ENCODE measurements around the gene DCAF16.

Gene DCAF16

DNA sequence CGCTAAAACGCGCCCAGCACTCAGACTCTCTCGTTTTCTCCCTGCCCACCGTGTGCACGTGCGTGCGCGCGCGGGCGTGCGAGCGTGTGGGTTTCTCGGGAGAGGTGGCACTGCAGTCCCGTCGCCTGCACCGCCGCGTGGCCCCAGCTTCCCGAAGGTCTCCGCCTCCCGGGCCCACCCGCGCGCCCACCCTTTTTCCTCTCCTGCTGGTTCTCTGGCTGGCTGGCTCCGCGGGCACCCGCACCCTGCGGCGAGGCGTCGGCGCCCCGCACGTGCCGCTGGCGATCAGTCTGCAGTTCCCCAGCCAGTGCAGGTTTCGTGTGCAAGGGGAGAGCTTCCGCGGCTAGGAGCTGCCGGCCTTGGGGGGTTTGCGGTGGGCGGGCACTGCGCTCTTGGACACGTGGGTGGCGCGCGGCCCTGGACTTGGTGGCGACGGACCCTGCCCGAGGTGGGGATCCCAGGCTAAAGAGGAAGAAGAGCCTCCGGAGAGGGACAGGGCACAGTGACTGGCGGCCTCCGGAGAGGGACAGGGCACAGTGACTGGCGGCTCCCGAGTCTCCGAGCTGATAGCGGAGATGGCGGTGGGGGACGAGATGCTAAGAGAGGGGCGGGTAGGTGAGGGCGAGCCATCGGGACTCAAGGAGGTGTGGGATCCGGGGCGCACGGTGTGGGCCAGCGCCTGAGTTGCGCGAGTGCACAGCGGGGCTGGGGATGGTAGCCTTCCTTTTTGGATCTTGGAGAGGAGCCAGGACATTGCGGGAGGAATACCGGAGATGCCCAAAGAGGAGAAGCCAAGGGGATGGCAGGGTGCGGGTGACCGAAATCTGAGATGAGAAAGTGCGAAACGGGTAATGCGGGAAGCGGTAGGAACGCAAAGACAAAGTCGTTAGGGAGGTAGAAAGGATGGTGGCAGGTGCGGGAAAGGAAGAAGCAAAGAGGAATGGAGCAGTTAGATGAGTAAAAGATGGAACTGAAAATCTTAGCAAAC, 29.0 kb downstream of the DCAF16 start, which contains the start of gene FAM184B:
Gene FAM184B (minus strand): TSS at position 322 of the 988 bp plus-strand sequence. CDS start 322 bp downstream, outside the sequence.
- DNase-seq (ENCODE audit: low read depth), result no peak

DNA sequence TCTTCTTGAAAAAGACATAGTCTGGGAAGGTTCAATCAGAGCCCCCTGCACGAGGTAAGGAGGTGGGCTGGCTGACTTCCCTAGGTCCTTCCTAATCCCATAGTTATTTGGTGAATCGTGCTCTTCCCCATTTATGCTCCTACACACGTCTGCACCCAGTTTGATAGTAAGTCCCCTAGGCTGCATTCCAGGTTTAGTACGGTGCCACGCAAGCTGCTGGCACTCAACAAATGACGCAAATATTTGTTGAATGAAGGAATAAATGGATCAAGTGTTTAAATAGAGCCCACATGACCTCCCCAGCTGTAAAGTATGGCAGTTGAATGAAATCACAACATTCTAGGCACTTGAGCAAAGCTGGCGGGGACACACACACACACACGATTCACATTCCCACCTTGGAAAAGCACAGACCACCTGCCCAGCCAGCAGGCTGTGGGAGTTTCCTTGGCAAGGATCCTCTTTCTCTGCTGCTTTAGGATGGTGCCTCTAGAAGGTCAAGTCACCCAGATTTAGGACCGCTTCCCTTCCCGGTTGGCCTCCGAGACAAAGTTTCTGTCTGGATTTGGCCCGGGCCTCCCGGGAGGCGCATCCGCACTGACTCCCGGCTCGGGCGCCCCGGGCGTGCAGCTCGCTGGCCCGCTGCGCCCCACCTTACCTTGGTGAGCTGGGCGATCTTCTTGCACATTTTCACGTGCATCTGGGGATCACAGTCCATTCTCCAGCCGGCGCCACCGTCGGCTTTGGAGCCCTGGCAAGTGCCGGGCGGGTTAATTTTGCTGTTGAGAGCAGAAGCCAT, 29.9 kb downstream of the DCAF16 start:
- no peak for DNase-seq (ENCODE audit: low read depth)

DNA sequence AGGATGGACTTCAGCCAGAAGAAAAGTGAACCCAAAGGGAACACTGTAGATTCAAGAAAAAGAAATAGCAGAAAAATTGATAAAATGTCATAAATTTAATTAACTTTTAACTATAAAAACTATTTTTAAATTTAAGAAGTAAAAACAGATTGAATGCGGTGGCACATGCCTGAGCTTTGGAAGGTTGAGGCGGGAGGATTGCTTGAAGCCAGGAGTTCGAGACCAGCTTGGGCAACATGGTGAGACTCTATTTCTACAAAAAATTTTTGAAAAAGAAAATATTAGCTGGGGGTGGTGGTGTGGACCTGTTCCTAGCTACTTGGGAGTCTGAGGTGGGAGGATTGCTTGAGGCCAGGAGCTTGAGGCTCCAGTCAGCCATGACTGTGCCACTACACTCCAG, 32.1 kb downstream of the DCAF16 start:
- DNase-seq (ENCODE audit: low read depth), result no peak

DNA sequence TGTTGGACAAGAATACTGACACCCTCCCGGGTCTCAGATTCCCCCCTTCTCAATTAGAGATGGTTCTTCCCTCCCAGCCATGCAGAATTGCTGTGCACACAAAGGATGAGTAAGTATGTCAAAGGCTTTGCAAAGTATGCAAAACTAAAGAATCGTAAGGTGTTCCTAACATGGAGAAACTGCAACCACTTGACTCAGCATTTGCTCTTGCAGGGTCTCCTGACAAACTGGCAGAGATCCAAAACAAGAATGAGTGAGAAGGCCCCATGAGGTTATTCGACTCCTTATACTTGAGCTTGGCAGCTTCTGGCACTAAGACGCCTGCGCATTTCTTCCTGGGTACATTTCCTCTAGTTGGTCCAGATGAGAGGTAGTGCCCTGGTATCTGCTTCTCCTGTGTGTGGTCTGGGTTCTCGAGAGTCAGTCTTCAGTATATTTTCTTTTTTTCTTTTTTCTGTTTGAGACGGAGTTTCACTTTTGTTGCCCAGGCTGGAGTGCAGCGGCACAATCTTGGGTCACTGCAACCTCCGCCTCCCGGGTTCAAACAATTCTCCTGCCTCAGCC, 37.3 kb downstream of the DCAF16 start:
- DNase-seq (ENCODE audit: low read depth), result no peak

DNA sequence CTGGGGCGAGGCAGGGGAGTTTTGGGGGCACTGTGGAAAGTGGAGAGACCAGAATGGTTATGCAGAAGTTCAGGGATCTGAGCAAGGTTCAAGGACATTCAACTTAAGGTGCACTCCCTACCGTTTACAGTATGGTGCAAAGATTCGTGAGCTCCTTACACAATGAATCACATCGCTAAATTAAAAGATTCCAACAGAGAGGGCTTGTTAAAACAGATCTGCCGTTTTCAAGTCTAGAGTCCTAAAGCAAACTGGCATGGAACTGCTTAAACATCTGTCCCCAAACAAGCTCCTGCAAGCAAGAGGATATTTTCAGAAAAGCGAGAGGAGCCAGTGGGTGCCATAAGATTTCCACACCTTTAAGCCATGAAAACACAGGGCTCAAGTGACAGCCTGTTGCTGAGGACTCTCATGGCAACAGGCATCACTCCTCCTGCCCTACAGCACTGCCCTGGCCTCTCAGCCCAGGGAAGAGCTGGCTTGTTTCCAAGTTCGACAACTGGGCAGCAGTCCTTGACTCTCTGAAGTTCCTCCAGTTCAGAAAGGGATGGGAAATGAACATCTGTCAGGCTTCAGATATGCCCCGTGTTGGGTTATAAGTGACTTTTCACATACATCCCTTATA, 39.2 kb downstream of the DCAF16 start:
- no peak for DNase-seq (ENCODE audit: low read depth)

DNA sequence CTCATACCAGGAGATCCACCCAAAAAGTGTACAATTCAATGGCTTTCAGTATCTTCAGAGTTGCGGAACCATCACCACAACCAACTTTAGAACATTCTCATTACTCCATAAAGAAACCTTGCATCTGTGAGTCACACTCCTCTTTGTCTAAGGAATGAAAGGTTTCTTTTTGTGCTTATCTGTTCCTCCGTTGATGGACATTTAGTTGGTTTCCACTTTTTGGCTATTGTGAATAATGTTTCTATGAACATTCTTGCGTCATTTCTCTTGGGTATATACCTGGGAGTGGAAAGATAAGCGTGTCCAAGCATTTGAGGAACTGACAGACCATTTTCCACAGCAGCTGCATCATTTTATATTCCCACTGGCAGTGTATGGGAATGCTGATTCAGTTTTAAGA, 39.7 kb downstream of the DCAF16 start:
- no peak for DNase-seq (ENCODE audit: low read depth)

DNA sequence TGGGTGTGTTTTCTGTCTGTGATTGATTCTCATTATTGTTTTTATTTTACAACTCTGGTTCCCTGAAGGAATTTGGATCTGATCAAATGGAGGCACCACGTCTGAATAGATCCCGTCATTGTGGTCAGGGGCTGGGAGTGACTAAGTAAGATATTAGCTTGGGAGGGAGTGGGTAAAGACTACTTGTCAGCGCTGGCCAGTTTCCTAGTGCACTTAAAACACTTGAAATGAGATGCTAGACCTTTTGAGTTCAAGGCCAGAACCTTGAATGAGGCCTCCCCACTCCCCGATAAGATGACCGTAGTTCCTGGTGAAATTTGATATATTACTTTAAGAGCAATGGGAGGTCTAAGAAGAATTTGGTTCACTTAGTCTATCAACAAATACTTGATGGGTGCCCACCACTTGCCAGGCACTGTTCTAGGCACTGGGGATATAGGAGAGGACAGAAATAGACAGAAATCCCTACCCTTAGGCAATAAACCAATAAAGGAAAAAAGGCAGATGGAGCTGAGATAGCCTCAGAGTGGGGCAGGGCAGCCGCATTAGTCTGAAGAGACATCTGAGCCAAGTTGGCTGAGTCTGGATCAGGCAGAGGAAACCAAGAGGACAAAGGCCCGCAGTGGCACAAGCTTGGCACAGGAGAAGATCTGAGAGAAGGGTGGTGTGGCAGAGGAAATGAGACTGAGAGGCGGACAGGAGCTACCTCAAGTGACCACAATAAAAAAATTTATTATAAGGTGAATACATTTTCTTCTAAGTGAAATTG, 41.0 kb downstream of the DCAF16 start:
- no peak for DNase-seq (ENCODE audit: low read depth)

DNA sequence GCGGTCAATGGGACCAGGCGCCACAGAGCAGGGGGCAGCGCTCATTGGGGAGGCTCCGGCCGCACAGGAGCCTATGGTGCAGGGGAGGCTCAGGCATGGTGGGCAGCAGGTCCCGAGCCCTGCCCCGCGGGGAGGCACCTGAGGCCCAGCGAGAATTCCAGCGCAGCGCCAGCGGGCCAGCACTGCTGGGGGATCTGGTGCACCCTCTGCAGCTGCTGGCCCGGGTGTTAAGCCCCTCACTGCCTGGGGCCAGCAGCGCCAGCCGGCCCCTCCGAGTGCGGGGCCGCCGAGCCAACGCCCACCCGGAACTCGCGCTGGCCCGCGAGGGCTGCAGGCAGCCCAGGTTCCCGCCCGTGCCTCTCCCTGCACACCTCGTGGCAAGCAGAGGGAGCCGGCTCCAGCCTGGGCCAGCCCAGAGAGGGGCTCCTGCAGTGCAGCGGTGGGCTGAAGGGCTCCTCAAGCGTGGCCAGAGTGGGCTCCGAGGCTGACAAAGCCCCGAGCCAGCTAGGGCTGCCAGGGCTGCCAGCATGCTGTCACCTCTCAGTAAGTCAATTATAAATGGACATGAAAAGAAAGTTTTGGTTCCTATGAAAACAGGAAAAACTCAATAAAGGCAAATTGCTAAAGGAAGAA, 43.6 kb downstream of the DCAF16 start:
- DNase-seq (ENCODE audit: low read depth), result no peak

DNA sequence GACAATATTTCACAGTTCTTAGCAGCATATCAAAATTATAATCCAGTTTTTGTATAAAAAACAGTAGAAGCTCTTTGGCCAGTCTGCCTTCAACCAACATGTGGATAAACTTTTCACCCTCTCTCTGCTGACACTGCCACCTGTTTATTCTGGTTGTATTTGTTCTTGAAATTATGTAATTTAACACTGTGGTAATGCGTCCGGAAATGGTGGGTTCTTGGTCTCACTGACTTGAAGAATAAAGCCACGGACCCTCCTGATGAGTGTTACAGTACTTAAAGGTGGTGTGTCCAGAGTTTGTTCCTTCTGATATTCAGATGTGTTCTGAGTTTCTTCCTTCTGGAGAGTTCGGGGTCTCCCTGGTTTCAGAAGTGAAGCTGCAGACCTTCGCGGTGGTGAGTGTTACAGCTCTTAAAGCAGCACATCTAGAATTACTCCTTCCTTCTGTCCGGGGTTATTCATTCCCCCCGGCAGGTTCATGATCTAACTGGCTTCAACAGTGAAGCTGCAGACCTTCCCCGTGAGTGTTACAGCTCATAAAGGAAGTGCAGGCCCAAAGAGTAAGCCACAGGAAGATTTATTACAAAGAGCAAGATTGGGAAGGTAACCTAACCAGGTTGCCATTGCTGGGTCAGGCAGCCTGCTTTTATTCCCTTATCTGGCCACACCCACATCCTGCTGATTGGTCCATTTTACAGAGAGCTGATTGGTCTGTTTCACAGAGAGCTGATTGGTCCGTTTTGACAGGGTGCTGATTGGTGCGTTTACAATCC, 44.9 kb downstream of the DCAF16 start:
- DNase-seq (ENCODE audit: low read depth), result no peak

DNA sequence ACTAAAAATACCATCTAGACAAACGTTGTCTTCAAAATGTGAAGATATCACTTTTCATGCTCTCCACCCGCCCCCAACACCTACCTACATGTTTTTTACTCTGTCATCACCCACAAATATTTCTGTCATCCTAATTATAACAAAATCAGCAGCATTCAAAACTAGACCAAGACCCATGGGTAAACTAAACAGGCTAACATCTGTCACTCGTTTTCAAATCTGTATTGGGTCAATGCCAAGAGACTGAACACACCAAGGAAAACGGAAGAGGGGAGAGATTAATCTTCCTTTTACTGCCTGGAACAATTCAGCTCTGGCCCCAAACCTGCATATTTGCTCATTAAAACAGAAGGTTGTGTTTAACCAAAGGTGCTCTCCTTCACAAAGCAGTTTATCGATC, 46.6 kb downstream of the DCAF16 start:
- no peak for DNase-seq (ENCODE audit: low read depth)

DNA sequence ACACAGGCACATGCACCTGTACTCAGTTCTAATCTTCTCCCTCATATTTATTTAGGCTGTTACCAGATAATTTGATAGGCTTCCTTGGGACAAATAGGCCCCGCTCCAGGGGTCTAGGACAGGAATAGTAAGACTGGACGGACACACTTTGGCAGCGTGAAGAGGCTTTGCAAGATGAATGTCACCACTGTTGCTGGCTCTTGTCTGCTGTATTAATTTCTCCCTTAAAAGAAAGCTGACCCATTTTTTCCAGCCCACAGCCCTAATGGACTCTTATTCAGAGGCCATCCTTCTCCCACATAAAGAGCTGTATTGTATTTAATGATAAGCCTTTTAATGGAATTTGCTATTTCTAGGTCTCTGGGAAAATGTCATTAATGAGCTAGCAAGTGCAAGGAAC, 47.1 kb downstream of the DCAF16 start:
- no peak for DNase-seq (ENCODE audit: low read depth)

DNA sequence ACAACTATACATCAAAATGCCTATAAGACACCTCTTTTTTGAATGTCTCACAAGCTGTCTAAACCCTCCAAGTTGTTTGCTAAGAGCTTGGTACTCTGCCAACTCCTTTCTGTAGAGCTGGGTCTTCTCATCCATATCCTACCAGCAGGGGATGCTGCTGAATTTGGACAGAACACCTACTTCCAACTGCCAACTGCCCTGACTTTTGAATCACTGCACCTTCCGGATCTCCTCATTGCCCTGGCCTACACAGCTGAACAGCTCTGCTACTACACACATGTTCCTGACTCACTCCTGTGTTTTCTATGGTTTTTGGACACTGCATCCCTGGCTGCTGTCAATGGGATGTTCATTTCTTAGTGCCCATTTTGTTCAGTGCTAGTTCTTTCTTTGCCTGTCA, 47.8 kb downstream of the DCAF16 start:
- DNase-seq (ENCODE audit: low read depth), result no peak

DNA sequence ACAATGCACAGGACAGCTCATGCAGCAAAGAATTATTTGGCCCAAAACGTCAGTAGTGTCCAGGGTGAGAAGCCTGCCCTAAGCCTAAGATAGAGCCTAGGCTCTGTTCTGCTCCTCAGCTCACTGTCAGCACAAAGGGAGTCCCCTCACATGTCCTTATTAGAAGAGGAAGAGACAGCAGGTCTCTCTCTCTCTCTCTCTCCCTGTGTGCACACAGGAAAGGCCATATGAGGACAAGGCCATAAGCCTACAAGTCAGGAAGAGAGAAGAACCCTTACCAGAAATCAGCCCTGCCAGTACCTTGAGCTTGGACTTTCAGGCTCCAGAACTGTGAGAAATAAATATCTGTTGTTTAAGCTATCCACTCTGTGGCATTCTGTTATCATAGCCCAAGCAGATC, 49.5 kb downstream of the DCAF16 start:
- no peak for DNase-seq (ENCODE audit: low read depth)

DNA sequence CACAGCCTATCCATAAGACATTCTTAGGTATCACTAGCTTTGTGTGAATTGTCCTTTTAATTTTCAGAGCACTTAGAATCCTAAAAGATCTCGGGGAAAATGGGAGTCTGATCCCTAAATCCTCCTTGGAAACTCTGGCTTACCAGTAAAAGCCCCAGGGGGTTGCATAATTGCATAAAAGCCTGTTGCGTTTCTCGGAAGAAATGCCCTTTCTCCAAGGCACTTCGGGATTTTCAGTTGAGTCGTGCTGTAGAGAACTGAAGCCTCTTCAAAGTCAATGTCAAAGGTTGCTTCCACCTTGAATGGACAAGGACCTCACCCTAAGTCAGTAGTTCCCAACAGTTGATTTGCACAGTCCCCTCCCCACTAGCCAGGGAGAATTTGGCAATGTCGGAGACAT, 49.9 kb downstream of the DCAF16 start:
- no peak for DNase-seq (ENCODE audit: low read depth)

DNA sequence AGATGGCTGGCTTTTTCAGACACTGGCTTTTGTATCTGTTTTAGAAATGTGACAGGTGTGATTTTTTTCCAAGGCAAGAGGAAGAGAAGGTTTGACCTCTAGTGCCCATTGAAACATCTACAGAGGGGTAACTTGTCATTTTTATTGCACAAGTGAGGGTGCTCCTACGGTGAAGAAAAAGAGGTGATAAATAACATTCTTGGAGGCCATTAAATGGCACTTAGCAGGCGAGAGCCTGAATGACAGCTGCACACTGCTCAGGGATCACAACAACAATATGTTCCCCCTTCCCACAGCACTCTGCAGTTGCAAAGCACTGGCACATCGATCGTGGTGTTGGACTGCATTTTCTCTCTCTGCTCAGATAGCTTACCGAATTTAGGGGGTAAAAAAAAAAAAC, 52.1 kb downstream of the DCAF16 start:
- no peak for DNase-seq (ENCODE audit: low read depth)

DNA sequence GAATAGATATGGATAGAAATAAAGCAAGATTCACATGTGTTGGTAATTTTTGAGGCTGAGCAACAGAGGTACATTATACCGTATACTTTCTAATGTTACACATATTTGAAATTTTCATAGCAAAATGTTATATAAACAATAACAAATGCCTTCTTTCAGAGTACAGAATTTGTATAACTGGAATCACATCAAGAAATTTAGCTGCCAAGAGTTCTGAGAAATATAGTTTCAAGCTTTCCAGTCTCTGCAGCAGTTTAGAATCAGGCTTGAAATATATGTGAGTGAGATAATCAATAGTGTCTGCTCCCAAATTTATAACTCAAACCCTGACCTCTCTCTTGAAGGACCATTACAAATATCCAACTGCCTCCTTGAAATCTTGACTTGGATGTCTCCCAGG, 52.9 kb downstream of the DCAF16 start:
- DNase-seq (ENCODE audit: low read depth), result no peak

DNA sequence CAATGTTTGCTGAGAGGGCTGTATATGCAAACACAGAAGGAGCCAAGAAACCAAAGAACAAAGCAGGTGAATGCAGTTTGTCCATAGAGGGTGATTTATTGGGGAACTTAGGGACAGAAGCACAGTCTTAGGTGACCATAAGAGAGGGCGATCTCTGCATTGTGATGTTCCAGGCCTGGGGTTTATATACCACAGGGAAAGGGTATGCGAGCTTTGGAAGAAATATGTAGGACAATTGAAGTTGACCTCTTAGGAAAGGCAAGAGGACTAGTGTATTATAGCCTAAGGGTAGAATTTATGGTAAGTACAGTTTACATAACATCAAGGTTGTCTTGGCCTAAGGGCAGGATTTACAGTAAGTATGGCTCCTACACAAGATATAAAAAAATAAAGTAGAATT, 56.9 kb downstream of the DCAF16 start:
- no peak for DNase-seq (ENCODE audit: low read depth)

All from stromal cell of bone marrow (primary cell).